Measurements from ENCODE around the gene ZNF277. TPM values are rescaled to one million over a fixed set of nuclear protein-coding genes. Genes with fewer than 3 reads are reported as not detected.

The ZNF277 gene
- polyA plus RNA-seq, 2 of the 4 experiments (the other 2 are of a cell fraction): 23.4 to 31.9 TPM

DNA sequence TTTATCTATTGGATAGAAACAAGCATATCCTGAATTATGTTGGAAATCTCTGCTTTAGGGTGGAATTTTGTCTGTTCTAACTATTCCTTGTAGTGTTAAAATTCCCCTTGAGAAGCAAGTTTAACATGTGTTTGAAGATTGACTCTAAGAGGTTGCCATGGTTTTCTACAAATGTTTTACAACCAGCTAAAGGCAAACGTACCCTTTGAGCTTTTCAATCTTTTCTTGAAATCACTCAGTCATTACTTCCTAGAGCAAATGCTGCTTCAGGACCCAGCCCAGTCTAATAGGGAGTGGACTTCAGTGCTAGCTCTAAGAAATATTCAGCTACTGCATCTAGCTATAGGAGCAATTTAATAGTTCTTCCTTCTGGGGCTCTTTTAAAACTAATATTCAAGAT is 125.0 kb downstream of the ZNF277 start:
- ChIA-PET POLR2A (no interaction called here), CTCF (interaction anchor here (1.0 kb wide), 1 partner anchor 11 kb away, joined by 3 read pairs; no protein-coding TSS in a partner anchor)
- no peaks in the 10 kb centered on the region for H3K9me3 ChIP-seq
- no peaks in the 10 kb centered on the region for H3K4me1 ChIP-seq
- H3K4me2 ChIP-seq: no peak overlapping the region
- FAIRE-seq (no peak), DNase-seq (ENCODE audit: low read depth in 1 of 2, low spot score in 1 of 2) (peak in 1 of 2 experiments; percentile 6), ATAC-seq (no peak; a peak in 2 of 6 replicates)
- no peak overlapping the region for H3K4me3 ChIP-seq
- TF ChIP-seq CBX8 (IDR thresholded peaks at IDR 0.05) (no peak), POLR2A (IDR thresholded peaks at IDR 0.05; ENCODE audit: low read length) (no peak), EHMT2 (IDR thresholded peaks at IDR 0.05; ENCODE audit: low read depth) (no peak), TP53 (CRISPR knock-in tag; IDR thresholded peaks at IDR 0.05) (no peak)
- TF ChIP-seq, protein P1, sequence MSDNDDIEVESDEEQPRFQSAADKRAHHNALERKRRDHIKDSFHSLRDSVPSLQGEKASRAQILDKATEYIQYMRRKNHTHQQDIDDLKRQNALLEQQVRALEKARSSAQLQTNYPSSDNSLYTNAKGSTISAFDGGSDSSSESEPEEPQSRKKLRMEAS (IDR thresholded peaks at IDR 0.05): no peak
- TF ChIP-seq, protein P2, sequence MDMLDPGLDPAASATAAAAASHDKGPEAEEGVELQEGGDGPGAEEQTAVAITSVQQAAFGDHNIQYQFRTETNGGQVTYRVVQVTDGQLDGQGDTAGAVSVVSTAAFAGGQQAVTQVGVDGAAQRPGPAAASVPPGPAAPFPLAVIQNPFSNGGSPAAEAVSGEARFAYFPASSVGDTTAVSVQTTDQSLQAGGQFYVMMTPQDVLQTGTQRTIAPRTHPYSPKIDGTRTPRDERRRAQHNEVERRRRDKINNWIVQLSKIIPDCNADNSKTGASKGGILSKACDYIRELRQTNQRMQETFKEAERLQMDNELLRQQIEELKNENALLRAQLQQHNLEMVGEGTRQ (IDR thresholded peaks at IDR 0.05): no peak
- TF ChIP-seq, protein P3, sequence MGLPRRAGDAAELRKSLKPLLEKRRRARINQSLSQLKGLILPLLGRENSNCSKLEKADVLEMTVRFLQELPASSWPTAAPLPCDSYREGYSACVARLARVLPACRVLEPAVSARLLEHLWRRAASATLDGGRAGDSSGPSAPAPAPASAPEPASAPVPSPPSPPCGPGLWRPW (IDR thresholded peaks at IDR 0.05): no peak
- TF ChIP-seq, protein P4, sequence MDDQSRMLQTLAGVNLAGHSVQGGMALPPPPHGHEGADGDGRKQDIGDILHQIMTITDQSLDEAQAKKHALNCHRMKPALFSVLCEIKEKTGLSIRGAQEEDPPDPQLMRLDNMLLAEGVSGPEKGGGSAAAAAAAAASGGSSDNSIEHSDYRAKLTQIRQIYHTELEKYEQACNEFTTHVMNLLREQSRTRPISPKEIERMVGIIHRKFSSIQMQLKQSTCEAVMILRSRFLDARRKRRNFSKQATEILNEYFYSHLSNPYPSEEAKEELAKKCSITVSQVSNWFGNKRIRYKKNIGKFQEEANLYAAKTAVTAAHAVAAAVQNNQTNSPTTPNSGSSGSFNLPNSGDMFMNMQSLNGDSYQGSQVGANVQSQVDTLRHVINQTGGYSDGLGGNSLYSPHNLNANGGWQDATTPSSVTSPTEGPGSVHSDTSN (IDR thresholded peaks at IDR 0.05): no peak
- no peak overlapping the region for H3K27ac ChIP-seq
- WGBS (ENCODE audit: missing lambda C conversion rate): 55% methylated on average over 1 of the region's 1 CpG

DNA sequence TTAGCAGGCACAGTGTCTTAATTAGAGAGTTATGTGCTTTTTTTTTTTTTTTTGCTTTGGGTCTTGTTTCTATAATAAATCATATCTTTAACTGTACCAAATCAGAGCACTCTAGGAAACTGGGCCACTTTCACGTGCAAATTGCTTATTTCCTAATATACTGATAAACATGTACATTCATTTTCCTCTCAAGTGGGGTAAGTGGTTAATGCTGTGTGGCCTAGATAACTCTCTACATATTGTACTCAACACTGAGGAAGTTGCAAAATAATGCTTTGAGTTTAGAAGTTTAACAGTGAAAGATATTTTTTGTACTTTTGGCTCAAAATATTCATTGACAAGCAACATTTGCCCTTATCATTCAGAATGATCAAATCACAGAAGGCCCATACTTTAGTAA is 127.9 kb downstream of the ZNF277 start:
- H3K4me2 ChIP-seq: no peak overlapping the region
- H3K4me3 ChIP-seq: no peak overlapping the region
- DNase-seq (ENCODE audit: low read depth in 1 of 2, low spot score in 1 of 2) (no peak), ATAC-seq (no peak), FAIRE-seq (no peak)
- H3K9me3 ChIP-seq: no peaks in the 10 kb centered on the region
- ChIA-PET POLR2A (no interaction called here), CTCF (no interaction called here)
- 100% methylated on average over 1 of the region's 1 CpG for WGBS (ENCODE audit: missing lambda C conversion rate)
- H3K4me1 ChIP-seq: no peaks in the 10 kb centered on the region
- H3K27ac ChIP-seq: no peak overlapping the region
- TF ChIP-seq JUN (IDR thresholded peaks at IDR 0.05) (no peak), HDAC2 (IDR thresholded peaks at IDR 0.05) (no peak), NFE2L2 (conservative IDR thresholded peaks at IDR 0.05; ENCODE audit: low read length) (no peak), SREBF2 (IDR thresholded peaks at IDR 0.05) (no peak), FOSB (CRISPR knock-in tag; IDR thresholded peaks at IDR 0.05) (no peak), RNF2 (IDR thresholded peaks at IDR 0.05; ENCODE audit: borderline replicate concordance, low read depth) (no peak), HOXB13 (CRISPR knock-in tag; IDR thresholded peaks at IDR 0.05; ENCODE audit: low read depth) (no peak), ZNF302 (CRISPR knock-in tag; IDR thresholded peaks at IDR 0.05) (no peak), RARB (CRISPR knock-in tag; IDR thresholded peaks at IDR 0.05) (no peak), HOXA7 (CRISPR knock-in tag; IDR thresholded peaks at IDR 0.05) (no peak), GATA3 (IDR thresholded peaks at IDR 0.05; ENCODE audit: borderline replicate concordance) (no peak), HOXB5 (CRISPR knock-in tag; IDR thresholded peaks at IDR 0.05) (no peak), MYC (IDR thresholded peaks at IDR 0.05; ENCODE audit: borderline replicate concordance, low read length) (no peak), TP53 (CRISPR knock-in tag; IDR thresholded peaks at IDR 0.05) (no peak), POLR2AphosphoS2 (conservative IDR thresholded peaks at IDR 0.05; ENCODE audit: low read length) (no peak)
- TF ChIP-seq, protein P5, sequence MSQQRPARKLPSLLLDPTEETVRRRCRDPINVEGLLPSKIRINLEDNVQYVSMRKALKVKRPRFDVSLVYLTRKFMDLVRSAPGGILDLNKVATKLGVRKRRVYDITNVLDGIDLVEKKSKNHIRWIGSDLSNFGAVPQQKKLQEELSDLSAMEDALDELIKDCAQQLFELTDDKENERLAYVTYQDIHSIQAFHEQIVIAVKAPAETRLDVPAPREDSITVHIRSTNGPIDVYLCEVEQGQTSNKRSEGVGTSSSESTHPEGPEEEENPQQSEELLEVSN (IDR thresholded peaks at IDR 0.05; ENCODE audit: borderline replicate concordance, low read depth): no peak
- TF ChIP-seq, protein P6, sequence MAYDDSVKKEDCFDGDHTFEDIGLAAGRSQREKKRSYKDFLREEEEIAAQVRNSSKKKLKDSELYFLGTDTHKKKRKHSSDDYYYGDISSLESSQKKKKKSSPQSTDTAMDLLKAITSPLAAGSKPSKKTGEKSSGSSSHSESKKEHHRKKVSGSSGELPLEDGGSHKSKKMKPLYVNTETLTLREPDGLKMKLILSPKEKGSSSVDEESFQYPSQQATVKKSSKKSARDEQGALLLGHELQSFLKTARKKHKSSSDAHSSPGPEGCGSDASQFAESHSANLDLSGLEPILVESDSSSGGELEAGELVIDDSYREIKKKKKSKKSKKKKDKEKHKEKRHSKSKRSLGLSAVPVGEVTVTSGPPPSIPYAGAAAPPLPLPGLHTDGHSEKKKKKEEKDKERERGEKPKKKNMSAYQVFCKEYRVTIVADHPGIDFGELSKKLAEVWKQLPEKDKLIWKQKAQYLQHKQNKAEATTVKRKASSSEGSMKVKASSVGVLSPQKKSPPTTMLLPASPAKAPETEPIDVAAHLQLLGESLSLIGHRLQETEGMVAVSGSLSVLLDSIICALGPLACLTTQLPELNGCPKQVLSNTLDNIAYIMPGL (CRISPR knock-in tag; IDR thresholded peaks at IDR 0.05; ENCODE audit: borderline replicate concordance): no peak
